Endodermal cell (in vitro differentiated cells): ENCODE data around the gene IGF2R. TPM values are rescaled to one million over a fixed set of nuclear protein-coding genes. Genes with fewer than 3 reads are reported as not detected.

Experiments
- DNase-seq: peaks from one replicate; pipeline ENCODE4 v3.0.0-alpha.2; 2017
- H3K27ac ChIP-seq: 2 replicates; pipeline ENCODE4 v1.5.1; 2013; ENCODE audit warnings: mild to moderate bottlenecking, low read depth, low read length, moderate library complexity
- H3K27me3 ChIP-seq: 2 replicates; pipeline ENCODE4 v1.6.1; 2013; ENCODE audit warnings: mild to moderate bottlenecking, low read length, moderate library complexity; ENCODE audit not compliant: insufficient read depth, control insufficient read depth, poor library complexity, severe bottlenecking
- H3K36me3 ChIP-seq: 2 replicates; pipeline ENCODE4 v1.7.0; 2013; ENCODE audit warnings: mild to moderate bottlenecking, low read length, moderate library complexity; ENCODE audit not compliant: control insufficient read depth, insufficient read depth
- H3K4me1 ChIP-seq: one replicate; pipeline ENCODE4 v1.7.0; 2013; ENCODE audit warnings: low read length; ENCODE audit not compliant: control insufficient read depth, insufficient read depth
- H3K4me3 ChIP-seq: 2 replicates; pipeline ENCODE4 v1.5.1; 2013; ENCODE audit warnings: mild to moderate bottlenecking, low read length, moderate library complexity
- H3K9ac ChIP-seq: 2 replicates; pipeline ENCODE4 v1.6.1; 2013; ENCODE audit warnings: mild to moderate bottlenecking, low read length, moderate library complexity; ENCODE audit not compliant: poor library complexity, severe bottlenecking; ENCODE audit errors: extremely low read depth
- H3K9me3 ChIP-seq: 2 replicates; pipeline ENCODE4 v1.6.1; 2013; ENCODE audit warnings: mild to moderate bottlenecking, low read length, moderate library complexity; ENCODE audit not compliant: control insufficient read depth
- H3K27ac Mint-ChIP-seq: 2 replicates; pipeline ENCODE4 v1.8.0; 2020; ENCODE audit warnings: mixed read lengths
- H3K27me3 Mint-ChIP-seq: 2 replicates; pipeline ENCODE4 v1.8.0; 2021; ENCODE audit warnings: mild to moderate bottlenecking, mixed read lengths; ENCODE audit not compliant: insufficient read depth
- H3K36me3 Mint-ChIP-seq: 2 replicates; pipeline ENCODE4 v1.8.0; 2020; ENCODE audit warnings: low read depth, mixed read lengths
- H3K4me1 Mint-ChIP-seq: 2 replicates; pipeline ENCODE4 v1.8.0; 2020; ENCODE audit warnings: mixed read lengths
- H3K4me3 Mint-ChIP-seq: 2 replicates; pipeline ENCODE4 v1.8.0; 2020; ENCODE audit warnings: mild to moderate bottlenecking, moderate library complexity, mixed read lengths
- H3K9me3 Mint-ChIP-seq: 2 replicates; pipeline ENCODE4 v1.8.0; 2020; ENCODE audit warnings: mild to moderate bottlenecking, mixed read lengths
- CTCF ChIP-seq: fragments of 200-600 bp; sonication (generic); conservative IDR thresholded peaks from 2 replicates; pipeline ENCODE4 v1.5.0; 2021; ENCODE audit warnings: antibody characterized with exemption, mild to moderate bottlenecking
- WGBS, 2 experiments: methylation state at CpG; one replicate each; pipeline versions ENCODE4 v1.1.5 to v1.1.7; 2013; ENCODE audit warnings: missing lambda C conversion rate in 2 of 2, mixed read lengths in 1 of 2; ENCODE audit not compliant: insufficient coverage in 1 of 2, insufficient read length in 1 of 2; 5-methylcytosine and 5-hydroxymethylcytosine counted together
- total RNA-seq, 2 donors: library from RNA; stranded (reverse); fragmentation: NEBNext Ultra II Directional in 1 of 2; extraction: Animal tissue kit (Norgen Biotek cat#: 25700) in 1 of 2; gene quantifications; 2 replicates in 1 of 2; 3 replicates in 1 of 2; pipeline ENCODE4 v1.2.1, GENCODE V29; 2021

The IGF2R gene
- total RNA-seq, 2 donors from 2014 or later = 103 to 130 TPM

GRCh38 chr6:159926542-159927203 is 42.2 kb upstream of the IGF2R start:
- 88 to 93% methylated on average over 5 of the region's 5 CpGs for WGBS, 2 experiments
- Histone ChIP-seq H3K4me3 (no peak overlapping the region), H3K27ac (no peak overlapping the region), H3K9ac (no peak overlapping the region), H3K4me1 (no peaks in the 10 kb centered on the region), H3K27me3 (peaks cover 5% of the 10 kb centered on the region), H3K36me3 (no peaks in the 10 kb centered on the region), H3K9me3 (peaks cover 7% of the 10 kb centered on the region)
- Mint-ChIP-seq H3K4me1 (no peaks in the 10 kb centered on the region), H3K9me3 (peaks cover 5% of the 10 kb centered on the region), H3K36me3 (no peaks in the 10 kb centered on the region), H3K4me3 (no peak overlapping the region), H3K27me3 (peaks cover 2% of the 10 kb centered on the region), H3K27ac (no peak overlapping the region)
- TF ChIP-seq CTCF = no peak
- no peak for DNase-seq

- no peaks in the 10 kb centered on the region for H3K9me3 Mint-ChIP-seq
- no peaks in the 10 kb centered on the region for H3K36me3 ChIP-seq
- peaks cover 7% of the 10 kb centered on the region for H3K27me3 Mint-ChIP-seq
- no peak overlapping the region for H3K27ac Mint-ChIP-seq
- H3K9me3 ChIP-seq = no peaks in the 10 kb centered on the region
- H3K27me3 ChIP-seq = peaks cover 5% of the 10 kb centered on the region
- no peak for TF ChIP-seq CTCF
- H3K27ac ChIP-seq = no peak overlapping the region
- no peak overlapping the region for H3K9ac ChIP-seq
- H3K4me1 ChIP-seq = no peaks in the 10 kb centered on the region
- no peak overlapping the region for H3K4me3 ChIP-seq
- no peak overlapping the region for H3K4me3 Mint-ChIP-seq
- 90 to 93% methylated on average over 4 to 8 of the region's 8 CpGs for WGBS, 2 experiments
- no peaks in the 10 kb centered on the region for H3K36me3 Mint-ChIP-seq
- H3K4me1 Mint-ChIP-seq = no peaks in the 10 kb centered on the region
- no peak for DNase-seq
Observed at GRCh38 chr6:159929819-159930218, 39.1 kb upstream of the IGF2R start.

- Histone ChIP-seq H3K27me3 (peaks cover 5% of the 10 kb centered on the region), H3K4me1 (no peaks in the 10 kb centered on the region), H3K4me3 (no peak overlapping the region), H3K9me3 (peaks cover 7% of the 10 kb centered on the region), H3K36me3 (no peaks in the 10 kb centered on the region), H3K9ac (no peak overlapping the region), H3K27ac (no peak overlapping the region)
- Mint-ChIP-seq H3K9me3 (peaks cover 4% of the 10 kb centered on the region), H3K27me3 (peaks cover 7% of the 10 kb centered on the region), H3K4me3 (no peak overlapping the region), H3K4me1 (no peaks in the 10 kb centered on the region), H3K27ac (no peak overlapping the region), H3K36me3 (no peaks in the 10 kb centered on the region)
- no peak for DNase-seq
- TF ChIP-seq CTCF = no peak
- 91 to 93% methylated on average over 3 of the region's 3 CpGs for WGBS, 2 experiments
Observed at GRCh38 chr6:159931112-159931511, 37.8 kb upstream of the IGF2R start.
